Choroid plexus epithelial cell (primary cell): ENCODE data around the gene XAGE3.
"Not testable (repeated sequence)": the region's sequence is repeated elsewhere in the genome, so short reads cannot be mapped to it uniquely, and the experiment has no call there.

Experiments
- DNase-seq: peaks from one replicate; pipeline ENCODE4 v3.0.0-alpha.2; 2010; ENCODE audit warnings: low read depth
- H3K4me3 ChIP-seq: 2 replicates; pipeline ENCODE4 v1.5.1; 2011; ENCODE audit warnings: low read depth, mild to moderate bottlenecking, control low read depth, low read length, moderate library complexity
- TF ChIP-seq, protein P1 (sequence below): conservative IDR thresholded peaks from 2 replicates; pipeline ENCODE4 v1.5.1; 2011; ENCODE audit warnings: low read depth, mild to moderate bottlenecking, control low read depth, inconsistent platforms, low read length, moderate library complexity

XAGE3 gene

DNA sequence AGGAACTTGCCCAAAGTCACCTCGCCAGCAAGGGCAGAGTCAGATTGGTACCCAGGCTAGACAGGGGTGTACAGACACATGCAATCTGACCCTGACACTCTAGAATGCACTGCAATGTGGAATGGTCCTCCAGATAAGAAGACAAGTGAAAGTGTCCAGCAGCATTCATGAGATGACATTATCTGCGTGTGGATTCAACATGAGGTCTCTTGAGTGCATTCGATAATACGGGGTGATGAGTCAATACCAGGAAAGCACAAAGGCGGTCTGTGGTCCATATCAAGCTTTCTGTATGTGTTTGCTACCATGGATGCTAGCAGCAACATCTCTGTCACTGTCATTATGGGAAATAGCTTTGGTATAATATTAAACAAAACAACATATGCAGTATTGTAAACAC is 6.8 kb upstream of the XAGE3 start:
- no peak for DNase-seq
- TF ChIP-seq, protein P1, sequence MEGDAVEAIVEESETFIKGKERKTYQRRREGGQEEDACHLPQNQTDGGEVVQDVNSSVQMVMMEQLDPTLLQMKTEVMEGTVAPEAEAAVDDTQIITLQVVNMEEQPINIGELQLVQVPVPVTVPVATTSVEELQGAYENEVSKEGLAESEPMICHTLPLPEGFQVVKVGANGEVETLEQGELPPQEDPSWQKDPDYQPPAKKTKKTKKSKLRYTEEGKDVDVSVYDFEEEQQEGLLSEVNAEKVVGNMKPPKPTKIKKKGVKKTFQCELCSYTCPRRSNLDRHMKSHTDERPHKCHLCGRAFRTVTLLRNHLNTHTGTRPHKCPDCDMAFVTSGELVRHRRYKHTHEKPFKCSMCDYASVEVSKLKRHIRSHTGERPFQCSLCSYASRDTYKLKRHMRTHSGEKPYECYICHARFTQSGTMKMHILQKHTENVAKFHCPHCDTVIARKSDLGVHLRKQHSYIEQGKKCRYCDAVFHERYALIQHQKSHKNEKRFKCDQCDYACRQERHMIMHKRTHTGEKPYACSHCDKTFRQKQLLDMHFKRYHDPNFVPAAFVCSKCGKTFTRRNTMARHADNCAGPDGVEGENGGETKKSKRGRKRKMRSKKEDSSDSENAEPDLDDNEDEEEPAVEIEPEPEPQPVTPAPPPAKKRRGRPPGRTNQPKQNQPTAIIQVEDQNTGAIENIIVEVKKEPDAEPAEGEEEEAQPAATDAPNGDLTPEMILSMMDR, result no peak
- no peak overlapping the region for H3K4me3 ChIP-seq

DNA sequence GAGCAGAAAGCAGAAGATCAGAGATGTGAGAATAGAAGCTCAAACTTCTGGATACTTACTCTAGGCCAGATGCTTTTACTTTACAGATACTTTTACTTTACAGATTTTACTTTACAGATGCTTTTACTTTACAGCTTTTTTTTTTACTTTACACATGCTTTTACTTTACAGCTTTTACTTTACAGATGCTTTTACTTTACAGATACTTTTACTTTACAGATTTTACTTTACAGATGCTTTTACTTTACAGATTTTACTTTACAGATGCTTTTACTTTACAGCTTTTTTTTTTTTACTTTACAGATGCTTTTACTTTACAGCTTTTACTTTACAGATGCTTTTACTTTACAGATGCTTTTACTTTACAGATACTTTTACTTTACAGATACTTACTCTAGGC is 5.9 kb upstream of the XAGE3 start:
- not testable (repeated sequence) for DNase-seq, H3K4me3 ChIP-seq

DNA sequence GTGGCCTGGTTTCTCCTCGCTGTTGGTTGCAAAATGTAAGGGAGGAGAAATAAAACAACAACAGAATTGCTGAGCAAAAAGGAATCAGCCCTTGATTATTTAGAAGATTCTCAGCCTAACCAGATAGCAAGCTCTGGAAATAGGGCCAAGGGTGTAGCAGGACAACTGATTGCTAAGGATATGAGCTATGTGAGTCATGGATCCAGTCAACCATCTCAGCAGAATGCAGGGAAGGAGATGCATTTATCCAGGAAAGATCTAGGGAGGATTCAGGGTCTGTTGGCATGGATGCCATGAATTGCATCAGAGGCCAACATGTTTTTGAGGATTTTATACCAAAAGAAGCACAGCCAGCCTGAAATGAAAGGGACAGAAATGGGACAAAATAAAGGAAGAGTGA is 2.2 kb upstream of the XAGE3 start:
- TF ChIP-seq, protein P1, result no peak
- DNase-seq, result no peak
- H3K4me3 ChIP-seq, result no peak overlapping the region

DNA sequence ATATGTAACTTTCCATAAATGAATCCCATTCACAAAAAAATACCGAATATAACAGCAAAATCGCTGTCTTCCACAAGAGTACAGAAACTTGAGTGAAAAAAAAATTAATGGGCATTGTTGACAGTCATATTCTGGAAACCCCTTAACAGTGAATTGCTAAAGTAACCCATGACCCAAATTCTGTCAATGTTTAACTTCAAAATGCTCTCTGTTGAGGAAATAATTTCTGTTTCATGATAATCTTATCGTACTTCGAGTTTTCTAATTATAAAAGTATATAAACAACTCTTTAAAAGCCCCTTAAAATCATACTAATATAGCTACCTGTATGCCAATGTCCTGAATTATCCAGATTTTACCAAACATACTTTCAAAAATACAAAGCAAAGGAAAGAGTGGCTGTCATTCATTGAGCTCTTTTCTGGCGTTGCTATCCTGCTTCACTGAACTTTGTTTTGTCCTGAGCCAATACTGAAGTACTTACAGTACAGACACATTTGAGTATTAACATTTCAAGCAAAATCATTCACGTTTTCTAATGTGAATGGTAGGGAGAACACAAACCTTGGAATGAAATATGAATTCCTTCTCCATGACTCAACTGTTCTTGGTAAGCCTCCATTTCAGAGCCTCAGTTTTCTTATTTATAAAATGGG is 2.4 kb downstream of the XAGE3 start:
- H3K4me3 ChIP-seq, result no peak overlapping the region
- DNase-seq, result peak; percentile 4
- TF ChIP-seq, protein P1, result no peak

DNA sequence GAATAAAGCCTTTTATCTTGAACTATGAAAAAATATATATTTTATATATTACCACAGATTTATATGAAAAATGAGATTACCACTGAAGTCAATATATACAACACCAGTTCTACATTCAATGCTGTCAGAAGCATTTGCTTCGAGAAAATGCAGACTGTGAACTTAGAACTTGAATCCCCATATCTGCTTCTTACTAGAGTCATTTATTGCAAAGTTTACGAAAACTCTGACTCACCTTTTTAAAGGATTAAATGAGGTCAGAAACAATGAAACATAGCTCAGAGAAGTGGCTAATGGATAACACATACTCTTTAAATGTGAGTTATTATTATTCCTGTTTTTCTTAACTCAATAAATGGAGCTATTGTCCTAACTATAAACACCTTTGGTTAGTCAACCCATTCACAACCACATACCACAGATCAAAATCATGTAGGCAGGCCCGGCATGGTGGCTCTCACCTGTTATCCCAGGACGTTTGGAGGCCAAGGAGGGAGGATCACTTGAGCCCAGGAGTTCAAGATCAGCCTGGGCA is 10.8 kb downstream of the XAGE3 start:
- not testable (repeated sequence) for DNase-seq, H3K4me3 ChIP-seq

DNA sequence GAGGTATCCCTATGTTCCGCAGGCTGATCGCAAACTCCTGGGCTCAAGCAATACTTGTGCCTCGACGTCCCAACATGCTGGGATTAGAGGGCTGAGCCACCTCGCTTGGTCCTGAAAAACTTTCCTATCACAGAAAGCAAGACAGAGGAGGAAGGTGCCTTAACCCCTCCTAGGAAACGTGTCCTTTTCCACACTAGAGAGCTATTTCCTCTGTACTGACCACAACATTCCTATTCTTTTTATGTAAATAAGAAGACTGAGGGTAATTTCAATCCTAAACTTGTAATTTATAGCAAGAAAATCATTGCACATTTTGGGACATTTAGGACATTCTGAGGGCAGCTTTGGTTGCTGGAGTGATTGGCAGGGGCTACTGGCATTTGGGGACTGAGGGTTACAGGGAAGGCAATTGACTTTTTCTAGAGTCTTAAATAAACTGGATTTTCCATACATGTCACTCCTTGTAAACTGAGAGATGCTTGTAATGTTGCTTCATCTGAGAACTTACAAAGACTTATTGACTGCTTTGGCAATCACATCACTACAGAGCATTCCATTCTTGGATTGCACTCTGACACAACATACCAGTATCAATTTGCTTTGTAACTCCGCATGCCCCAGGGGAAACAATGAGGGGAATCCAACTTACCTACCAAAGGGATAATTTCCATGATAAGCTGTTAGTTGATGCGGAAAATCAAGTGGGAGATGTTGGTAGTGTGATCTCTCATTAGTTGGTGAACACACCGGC is 15.6 kb downstream of the XAGE3 start:
- peak; percentile 26 for DNase-seq
- no peak overlapping the region for H3K4me3 ChIP-seq
- TF ChIP-seq, protein P1, result no peak

DNA sequence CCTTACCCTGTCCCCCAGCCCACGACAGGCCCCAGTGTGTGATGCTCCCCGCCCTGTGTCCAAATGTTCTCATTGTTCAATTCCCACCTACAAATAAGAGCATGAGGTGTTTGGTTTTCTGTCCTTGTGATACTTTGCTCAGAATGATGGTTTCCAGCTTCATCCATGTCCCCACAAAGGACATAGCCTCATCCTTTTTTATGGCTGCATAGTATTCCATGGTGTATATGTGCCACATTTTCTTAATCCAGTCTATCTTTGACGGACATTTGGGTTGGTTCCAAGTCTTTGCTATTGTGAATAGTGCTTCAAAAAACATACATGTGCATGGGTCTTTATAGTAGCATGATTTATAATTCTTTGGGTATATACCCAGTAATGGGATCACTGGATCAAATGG is 24.3 kb downstream of the XAGE3 start:
- H3K4me3 ChIP-seq, DNase-seq: not testable (repeated sequence)

DNA sequence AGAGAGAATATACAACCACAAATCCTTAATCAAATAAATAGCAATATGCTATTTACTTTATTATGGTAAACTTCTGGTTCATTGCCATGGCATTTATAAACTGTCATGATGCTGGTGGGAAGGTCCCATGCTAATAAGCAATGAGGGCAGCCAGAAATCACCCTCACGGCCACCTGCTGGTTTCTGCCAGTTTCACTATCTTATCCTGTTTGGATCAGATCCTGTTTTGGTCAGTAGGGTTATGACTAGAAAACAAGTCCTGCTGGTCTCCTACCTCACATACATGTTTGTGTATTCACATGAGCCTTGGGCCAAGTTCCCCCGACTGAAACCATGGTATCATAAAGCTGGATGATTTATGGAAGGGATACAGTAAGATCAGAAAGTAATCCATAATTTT is 28.7 kb downstream of the XAGE3 start:
- no peak overlapping the region for H3K4me3 ChIP-seq
- TF ChIP-seq, protein P1, result no peak
- DNase-seq, result no peak
